C4-2B (cell line): ENCODE measurements around the gene NFAT5.

Experiments used
- CTCF ChIP-seq: fragments of 450-650 bp; conservative IDR thresholded peaks from 2 replicates; pipeline ENCODE4 v1.5.1; 2017; ENCODE audit warnings: mild to moderate bottlenecking
- ZFX ChIP-seq: fragments of 450-650 bp; IDR thresholded peaks from 2 replicates; pipeline ENCODE4 v1.6.1; 2017

DNA sequence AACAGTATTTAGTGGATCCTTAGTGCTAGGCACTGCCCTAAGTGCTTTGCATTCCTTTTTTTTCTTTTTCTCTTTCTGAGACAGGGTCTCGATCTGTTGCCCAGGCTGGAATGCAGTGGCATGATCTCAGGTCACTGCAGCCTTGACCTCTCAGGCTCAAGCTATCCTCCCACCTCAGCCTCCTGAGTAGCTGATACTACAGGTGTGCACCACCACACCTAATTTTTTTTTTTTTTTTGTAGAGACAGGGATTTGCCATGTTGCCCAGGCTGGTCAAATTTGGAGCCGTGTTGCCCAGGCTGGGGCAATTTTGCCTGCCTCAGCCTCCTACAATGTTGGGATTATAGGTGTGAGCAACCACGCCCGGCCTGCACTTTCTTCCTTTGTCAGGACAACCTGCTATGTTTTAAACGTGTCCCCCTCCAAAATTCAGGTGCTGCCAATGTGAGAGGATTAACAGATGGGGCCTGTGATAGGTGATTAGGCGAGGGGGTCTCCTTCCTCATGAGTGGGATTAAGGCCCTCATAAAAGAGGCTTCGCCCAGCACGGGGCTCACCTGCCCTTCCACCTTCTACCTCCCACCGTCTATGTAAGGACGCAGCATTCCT lies 155.2 kb downstream of the NFAT5 start:
- TF ChIP-seq CTCF (no peak), ZFX (no peak)
